Stimulated activated CD4-positive, alpha-beta T cell treated with anti-CD3 and anti-CD28 coated beads, TNF-alpha, amount 100 ng/mL, for 4 hours (primary cell): ENCODE measurements around the gene KRT32.
"Not testable (repeated sequence)": the region's sequence is repeated elsewhere in the genome, so short reads cannot be mapped to it uniquely, and the experiment has no call there.

Experiments
- DNase-seq, 3 experiments: peaks; one replicate each; pipeline ENCODE4 v3.0.0-alpha.2; 2020; ENCODE audit warnings: low read depth in 3 of 3

KRT32 gene

GRCh38 chr17:41464682-41465081, 2.5 kb downstream of the KRT32 start:
- DNase-seq, result no peak

- no peak for DNase-seq
Measured at GRCh38 chr17:41464173-41464572, 3.0 kb downstream of the KRT32 start.

- DNase-seq, result no peak
Measured at GRCh38 chr17:41463746-41464145, 3.4 kb downstream of the KRT32 start.

DNA sequence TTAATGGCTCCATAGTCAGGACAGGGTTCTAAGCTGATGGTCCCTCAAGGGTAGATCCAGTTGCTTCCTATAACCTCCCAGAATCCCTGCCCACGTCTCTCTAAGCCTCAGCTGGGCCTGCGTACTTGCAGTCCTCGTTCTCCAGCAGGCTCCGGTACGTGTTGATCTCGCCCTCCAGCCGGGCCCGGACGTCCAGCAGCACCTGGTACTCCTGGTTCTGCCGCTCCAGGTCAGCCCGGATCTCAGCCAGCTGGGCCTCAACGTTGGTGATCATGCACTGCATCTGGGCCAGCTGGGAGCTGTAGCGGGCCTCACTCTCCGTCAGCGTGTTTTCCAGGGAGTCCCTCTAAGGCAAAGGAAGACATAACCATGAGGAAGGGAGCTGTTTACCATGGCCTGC, 4.5 kb downstream of the KRT32 start:
- no peak for DNase-seq

DNA sequence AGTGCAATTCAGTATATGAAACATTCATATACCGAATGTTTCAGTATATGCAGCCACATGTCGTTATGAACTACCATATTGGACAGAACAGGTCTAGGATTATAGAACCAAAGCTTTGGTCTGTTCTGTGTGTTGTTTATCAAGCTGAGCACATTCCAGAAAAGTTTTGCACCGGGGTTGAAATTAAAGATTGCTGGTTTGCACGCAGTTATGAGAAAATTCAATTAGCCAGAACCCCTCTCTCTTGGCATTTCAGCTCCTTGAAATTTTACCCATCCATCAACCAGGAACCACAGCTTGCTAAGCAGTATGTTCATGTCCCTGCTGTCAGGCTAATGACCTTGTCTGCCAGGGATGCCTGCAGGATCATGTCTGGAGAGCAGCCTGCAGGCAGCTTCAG, 9.5 kb downstream of the KRT32 start:
- no peak for DNase-seq

- no peak for DNase-seq
Measured at GRCh38 chr17:41456204-41456603, 11.0 kb downstream of the KRT32 start.

- no peak for DNase-seq
Measured at GRCh38 chr17:41455236-41455635, 11.9 kb downstream of the KRT32 start.

DNA sequence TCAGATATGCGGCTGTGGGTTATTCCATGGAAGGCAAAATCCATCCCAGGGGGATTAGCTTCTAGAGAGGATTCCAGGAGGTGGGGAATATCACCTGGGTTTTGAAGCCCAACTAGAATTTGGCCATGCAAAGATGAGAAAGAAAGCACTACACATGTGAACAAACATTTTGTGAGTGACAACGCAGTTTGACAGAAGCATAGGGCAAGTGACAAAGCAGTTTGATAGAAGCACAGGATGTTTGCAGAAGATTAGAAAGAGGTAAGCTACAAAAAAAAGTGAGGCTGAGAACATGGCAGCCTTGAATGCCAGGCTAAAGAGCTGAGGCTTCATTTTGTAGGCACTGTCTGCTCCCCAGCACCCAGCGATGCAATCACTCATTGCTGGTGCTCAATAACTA, 14.1 kb downstream of the KRT32 start:
- DNase-seq, result no peak

DNA sequence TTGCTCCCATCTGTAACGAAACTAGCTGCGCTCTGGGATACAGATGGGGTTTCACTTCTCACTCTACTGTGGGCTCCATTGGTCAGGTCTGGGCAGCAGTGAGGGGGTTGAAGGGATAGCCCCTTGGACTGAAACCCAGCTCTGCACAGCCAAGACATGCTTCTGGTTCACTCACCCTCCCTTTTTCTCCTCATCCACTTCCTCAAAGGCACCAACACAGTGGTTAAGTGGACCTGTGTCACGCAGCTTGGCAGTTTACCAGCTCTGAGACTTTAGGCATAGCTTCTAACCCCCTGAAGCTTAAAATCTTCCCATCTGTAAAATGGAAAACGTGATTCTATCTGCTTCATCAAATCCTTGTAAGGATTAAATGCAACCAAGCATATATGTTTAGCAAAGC, 14.9 kb downstream of the KRT32 start:
- no peak for DNase-seq

GRCh38 chr17:41451154-41451728, 15.9 kb downstream of the KRT32 start:
- no peak for DNase-seq

DNA sequence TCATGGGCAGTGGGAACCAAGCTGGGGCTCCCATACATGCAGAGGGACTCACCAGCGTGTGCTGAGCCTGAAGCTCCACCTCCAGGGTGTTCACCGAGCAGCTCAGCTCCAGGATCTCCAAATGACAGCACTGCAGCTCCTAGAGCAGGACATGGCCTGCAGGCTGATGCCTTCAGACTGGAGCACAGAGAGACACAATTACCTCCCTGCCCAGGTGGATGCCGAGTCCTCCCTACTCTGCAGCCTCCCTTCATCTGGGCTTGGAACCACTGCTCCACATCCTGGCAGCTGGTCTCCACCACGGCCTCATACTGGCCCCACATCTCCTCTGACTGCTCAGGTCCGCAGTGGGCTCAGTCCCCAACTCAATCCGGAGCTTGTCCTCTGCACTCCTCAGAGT, 18.2 kb downstream of the KRT32 start:
- no peak for DNase-seq

- no peak for DNase-seq
Measured at GRCh38 chr17:41448506-41448905, 18.7 kb downstream of the KRT32 start.

DNA sequence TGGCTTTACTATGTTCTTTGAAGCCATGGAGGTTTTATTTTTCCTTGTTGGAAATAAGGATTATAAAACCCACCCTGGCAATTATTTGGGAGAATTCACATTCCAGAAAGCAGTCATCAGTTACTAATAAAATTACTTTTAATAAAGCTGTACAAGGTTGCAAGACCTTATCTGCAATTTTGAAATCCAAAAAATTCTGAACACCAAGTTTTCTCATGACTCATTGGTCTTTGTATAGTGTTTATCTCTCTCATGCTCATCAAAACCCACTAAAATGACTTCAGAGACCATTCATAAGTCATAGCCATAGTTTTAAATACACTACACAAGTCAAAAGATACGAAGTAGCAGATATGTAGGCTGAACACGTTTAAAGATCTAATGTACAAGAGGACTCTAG, 20.4 kb downstream of the KRT32 start:
- no peak for DNase-seq

DNA sequence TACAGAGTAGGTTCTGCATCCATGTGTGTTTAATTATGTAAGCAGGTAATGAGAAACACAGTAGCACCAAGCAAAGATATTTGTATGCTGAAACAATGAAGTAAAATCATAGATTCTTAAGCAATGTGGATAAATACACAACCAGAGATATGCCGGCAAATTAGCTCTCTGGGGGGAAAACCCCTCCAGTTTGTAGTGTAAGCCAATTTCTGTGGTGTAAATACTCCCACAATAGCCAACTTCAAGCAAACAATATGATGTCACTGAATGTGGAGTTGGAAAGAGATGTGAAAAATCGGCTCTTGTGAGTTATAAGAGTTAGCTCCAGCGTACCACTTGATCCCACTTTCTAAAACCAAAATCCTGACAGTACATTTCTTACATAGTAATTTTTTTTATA, 22.5 kb downstream of the KRT32 start:
- no peak for DNase-seq

DNA sequence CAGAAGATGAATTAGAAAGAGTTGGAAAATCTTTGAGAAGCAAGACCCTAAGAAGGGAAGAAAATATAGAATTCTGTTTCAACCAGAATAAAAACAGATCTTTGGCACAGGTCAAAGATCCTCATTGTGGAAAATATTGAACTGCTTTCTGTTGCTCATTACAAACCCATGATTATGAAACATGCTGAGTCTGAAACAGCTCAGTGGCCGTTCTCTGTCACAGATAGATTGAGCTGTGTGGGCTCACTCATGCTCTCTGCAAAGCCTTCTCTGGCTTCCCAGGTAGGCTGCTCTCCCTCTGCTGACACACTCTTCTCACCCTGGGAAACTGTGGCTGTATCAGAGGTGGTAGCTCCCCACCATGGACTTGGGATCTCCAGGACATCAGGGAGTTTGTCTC, 23.0 kb downstream of the KRT32 start:
- no peak for DNase-seq

GRCh38 chr17:41442739-41443138, 24.4 kb downstream of the KRT32 start:
- DNase-seq, result no peak

- no peak for DNase-seq
Measured at GRCh38 chr17:41440531-41441033, 26.6 kb downstream of the KRT32 start, which contains the start of gene KRT38. Gene KRT38 (minus strand): TSS chr17:41440983. CDS start chr17:41440921, 62 bp downstream.

DNA sequence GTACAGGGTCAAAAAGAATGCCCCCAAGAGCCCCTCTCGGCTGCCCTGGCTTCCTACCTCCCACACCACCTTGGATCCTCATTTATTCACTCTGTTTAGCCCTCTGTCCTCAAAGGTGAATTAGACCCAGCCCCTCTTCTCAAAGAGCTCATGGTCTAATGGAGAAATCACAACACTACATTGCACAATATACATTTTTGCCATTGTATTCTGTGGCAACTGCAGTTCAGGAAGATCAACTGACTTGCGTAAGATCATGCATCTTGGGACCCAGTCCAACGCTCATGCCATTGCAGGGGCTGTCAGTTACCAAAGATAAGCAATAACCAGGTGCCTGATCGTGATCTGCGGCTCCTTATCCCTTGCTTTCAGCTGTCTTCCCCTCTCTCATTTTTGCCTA, 27.8 kb downstream of the KRT32 start:
- no peak for DNase-seq

GRCh38 chr17:41437769-41438168, 29.4 kb downstream of the KRT32 start:
- DNase-seq, result no peak

DNA sequence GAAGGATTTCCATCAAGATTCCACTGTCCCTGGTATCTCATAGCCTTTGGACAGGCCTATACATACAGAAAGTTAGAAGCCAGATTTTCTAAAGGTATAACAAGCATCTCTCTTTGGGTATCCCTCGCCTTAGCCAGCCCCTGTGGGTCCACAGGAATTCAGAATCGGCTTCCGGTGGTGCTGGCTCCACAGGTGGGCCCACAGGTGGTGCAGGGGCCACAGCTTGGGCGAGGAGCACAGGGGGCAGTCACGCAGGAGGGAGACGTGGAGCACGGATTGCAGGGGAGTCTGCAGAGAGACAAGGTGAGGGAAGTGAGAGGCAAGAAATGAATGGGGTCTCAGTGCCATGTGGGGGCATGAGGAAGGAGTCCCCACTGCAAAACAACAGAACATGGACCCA, 29.9 kb downstream of the KRT32 start:
- DNase-seq, result no peak

DNA sequence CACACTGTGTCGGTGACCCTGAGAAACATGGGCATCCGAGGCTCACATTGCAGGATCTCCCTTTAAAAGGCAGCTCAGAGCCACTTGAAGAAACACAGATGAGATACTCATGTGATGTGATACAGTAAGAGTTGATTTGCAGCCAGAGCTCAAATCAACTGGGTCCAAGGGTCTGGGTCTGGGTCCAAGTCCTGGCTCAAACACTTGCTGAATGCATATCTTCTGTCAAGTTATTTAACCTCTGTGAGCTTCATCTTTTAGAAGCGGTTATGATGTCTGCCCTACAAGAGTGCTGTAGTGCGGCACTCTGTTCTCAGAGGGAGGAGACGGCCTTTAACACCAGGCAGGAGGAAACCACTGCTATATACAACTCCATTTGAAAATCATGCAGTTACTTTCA, 32.8 kb downstream of the KRT32 start:
- DNase-seq, result no peak

- DNase-seq, result no peak
Measured at GRCh38 chr17:41434005-41434404, 33.2 kb downstream of the KRT32 start.

- DNase-seq, result no peak
Measured at GRCh38 chr17:41433586-41433985, 33.6 kb downstream of the KRT32 start.

DNA sequence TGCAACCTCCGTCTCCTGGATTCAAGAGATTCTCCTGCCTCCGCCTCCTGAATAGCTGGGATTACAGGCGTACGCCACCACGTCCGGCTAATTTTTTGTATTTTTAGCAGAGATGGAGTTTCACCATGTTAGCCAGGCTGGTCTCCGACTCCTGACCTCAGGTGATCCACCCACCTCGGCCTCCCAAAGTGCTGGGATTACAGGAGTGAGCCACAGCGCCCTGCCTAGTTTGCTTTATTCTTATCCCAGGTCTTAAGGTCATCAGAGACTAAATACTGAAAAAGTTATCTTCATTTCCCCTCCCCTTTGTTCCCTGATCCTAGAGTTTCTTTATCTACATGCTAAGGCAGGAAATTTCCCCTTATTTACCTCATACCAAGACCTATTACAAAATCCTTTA, 36.8 kb downstream of the KRT32 start:
- DNase-seq, result not testable (repeated sequence)
